HG03575 (cell line): ENCODE measurements around the gene SETBP1.

Experiments
- ATAC-seq: cut with Tn5 transposase; IDR thresholded peaks from one replicate; pipeline ENCODE4 v1.9.1; 2021; ENCODE audit not compliant: unreplicated experiment, insufficient number of reproducible peaks, low FRiP score; ENCODE audit errors: extremely low read depth

Gene SETBP1

GRCh38 chr18:44819944-44820510 lies 139.3 kb downstream of the SETBP1 start:
- ATAC-seq = no peak

- ATAC-seq = no peak
Measured at GRCh38 chr18:44821924-44822323, 141.2 kb downstream of the SETBP1 start.

GRCh38 chr18:44823286-44823685 lies 142.6 kb downstream of the SETBP1 start:
- no peak for ATAC-seq

- ATAC-seq = no peak
Measured at GRCh38 chr18:44823782-44824181, 143.1 kb downstream of the SETBP1 start.

GRCh38 chr18:44824884-44825283 lies 144.2 kb downstream of the SETBP1 start:
- ATAC-seq = no peak

GRCh38 chr18:44826418-44827259 lies 146.0 kb downstream of the SETBP1 start:
- ATAC-seq = no peak

- no peak for ATAC-seq
Measured at GRCh38 chr18:44828080-44828479, 147.4 kb downstream of the SETBP1 start.

- no peak for ATAC-seq
Measured at GRCh38 chr18:44830581-44830980, 149.9 kb downstream of the SETBP1 start.

- ATAC-seq = no peak
Measured at GRCh38 chr18:44833786-44834185, 153.1 kb downstream of the SETBP1 start.

GRCh38 chr18:44834867-44835469 lies 154.3 kb downstream of the SETBP1 start:
- no peak for ATAC-seq

GRCh38 chr18:44835703-44836102 lies 155.0 kb downstream of the SETBP1 start:
- no peak for ATAC-seq

- ATAC-seq = no peak
Measured at GRCh38 chr18:44836263-44836662, 155.6 kb downstream of the SETBP1 start.

GRCh38 chr18:44837482-44838180 lies 156.9 kb downstream of the SETBP1 start:
- ATAC-seq = no peak

GRCh38 chr18:44838971-44839666 lies 158.4 kb downstream of the SETBP1 start:
- ATAC-seq = peak; percentile 92

- no peak for ATAC-seq
Measured at GRCh38 chr18:44840058-44840790, 159.5 kb downstream of the SETBP1 start.

- ATAC-seq = no peak
Measured at GRCh38 chr18:44841221-44841620, 160.5 kb downstream of the SETBP1 start.

GRCh38 chr18:44841752-44842587 lies 161.3 kb downstream of the SETBP1 start:
- no peak for ATAC-seq
